HepG2 (cell line): ENCODE data around the gene METRN. TPM values are rescaled to one million over a fixed set of nuclear protein-coding genes. Genes with fewer than 3 reads are reported as not detected.

Experiments used
- ATAC-seq: fragments of 200-7000 bp; cut with Tn5 transposase; 3 replicates; pipeline ENCODE4 v1.9.1; 2020; ENCODE audit warnings: mild to moderate bottlenecking, moderate library complexity
- BruUV-seq: library from RNA; stranded (reverse); fragments of 400-500 nt; replicated peaks from 2 replicates; lab custom pipeline; 2021; lab: Mats Ljungman, UMichigan
- CTCF ChIA-PET: fragments of 300-600 bp; formaldehyde crosslinking; extraction: SDS; loops from one replicate; lab custom pipeline; 2021; ENCODE audit warnings: low total read pairs, inconsistent platforms, low intra/inter-chr PET ratio; lab: Yijun Ruan, JAX
- POLR2A ChIA-PET: fragments of 350-600 bp; sonication (Branson Sonifier 250); formaldehyde crosslinking; loops from one replicate; lab custom pipeline; 2020; ENCODE audit warnings: antibody characterized with exemption, inconsistent platforms; lab: Yijun Ruan, JAX
- DNase-seq: peaks from one replicate; pipeline ENCODE4 v3.0.0-alpha.2; 2015; ENCODE audit warnings: low spot score
- FAIRE-seq: peaks from 3 replicates; lab custom pipeline; 2011; peaks lifted over from hg19 to GRCh38; lab: Jason Lieb, UNC
- H2AFZ ChIP-seq: one replicate; pipeline ENCODE4 v1.6.1; 2011; ENCODE audit warnings: low read length, inconsistent platforms
- H3K27ac ChIP-seq: fragments of 300-600 bp; 3 replicates; pipeline ENCODE4 v1.8.0; 2011; ENCODE audit warnings: mixed run types, mild to moderate bottlenecking, mixed read lengths, low read length, inconsistent platforms; ENCODE audit not compliant: insufficient read depth; ENCODE audit errors: extremely low read length
- H3K27me3 ChIP-seq, 2 experiments: fragments of 200-600 bp in 1 of 2; 2 replicates in 1 of 2; 3 replicates in 1 of 2; pipeline versions ENCODE4 v1.6.0 to v1.8.0; 2011; ENCODE audit warnings: low read length in 2 of 2, mild to moderate bottlenecking in 2 of 2, moderate library complexity in 2 of 2, inconsistent platforms in 1 of 2; ENCODE audit not compliant: insufficient read depth in 2 of 2, control insufficient read depth in 1 of 2
- H3K36me3 ChIP-seq, 2 experiments: fragments of 200-600 bp in 1 of 2; replicated peaks in 1 of 2; 2 replicates in 1 of 2; 3 replicates in 1 of 2; pipeline versions ENCODE4 v1.5.1 to v1.8.0; 2011; ENCODE audit warnings: low read length in 2 of 2, inconsistent platforms in 1 of 2; ENCODE audit not compliant: insufficient read depth in 2 of 2, control insufficient read depth in 1 of 2
- H3K4me1 ChIP-seq: 2 replicates; pipeline ENCODE4 v1.5.1; 2012; ENCODE audit warnings: low read length, inconsistent platforms; ENCODE audit not compliant: insufficient read depth
- H3K4me2 ChIP-seq: 2 replicates; pipeline ENCODE4 v1.6.0; 2011; ENCODE audit warnings: low read depth, low read length, inconsistent platforms
- H3K4me3 ChIP-seq, 3 experiments: fragments of 200-600 bp in 1 of 3; sonication (generic), shearing (Covaris generic) in 1 of 3; replicated peaks in 1 of 3; 2 replicates each; pipeline ENCODE4 v1.5.1; 2011 to 2016; ENCODE audit warnings: low read length in 3 of 3, inconsistent platforms in 2 of 3, low read depth in 2 of 3, mild to moderate bottlenecking in 2 of 3, control low read depth in 1 of 3, mixed read lengths in 1 of 3; ENCODE audit not compliant: insufficient read depth in 1 of 3
- H3K79me2 ChIP-seq: one replicate; pipeline ENCODE4 v1.6.1; 2011; ENCODE audit warnings: low read length, inconsistent platforms; ENCODE audit not compliant: insufficient read depth
- H3K9ac ChIP-seq: 2 replicates; pipeline ENCODE4 v1.6.0; 2011; ENCODE audit warnings: mild to moderate bottlenecking, low read depth, low read length, inconsistent platforms; ENCODE audit not compliant: insufficient read depth
- H3K9me3 ChIP-seq: 2 replicates; pipeline ENCODE4 v1.5.1; 2012; ENCODE audit warnings: mild to moderate bottlenecking, low read length
- H4K20me1 ChIP-seq: 2 replicates; pipeline ENCODE4 v1.6.0; 2011; ENCODE audit warnings: inconsistent platforms, mild to moderate bottlenecking, low read length, moderate library complexity; ENCODE audit not compliant: insufficient read depth
- CC2D1A ChIP-seq: sonication (generic); formaldehyde crosslinking; IDR thresholded peaks from 2 replicates; pipeline ENCODE4 v1.8.1; 2023; ENCODE audit warnings: mild to moderate bottlenecking, missing genetic modification reagents
- SRSF9 ChIP-seq: fragments of 200-400 bp; formaldehyde crosslinking; IDR thresholded peaks from 2 replicates; pipeline ENCODE4 v1.6.1; 2018; ENCODE audit warnings: borderline replicate concordance, mild to moderate bottlenecking, low read depth, low read length; ENCODE audit not compliant: insufficient read depth, poor library complexity, severe bottlenecking
- THRA ChIP-seq: sonication (generic); formaldehyde crosslinking; IDR thresholded peaks from 2 replicates; pipeline ENCODE4 v1.4.0; 2020; ENCODE audit warnings: missing genetic modification reagents, borderline replicate concordance
- YY1 ChIP-seq: IDR thresholded peaks from 2 replicates; pipeline ENCODE4 v1.6.1; 2011; ENCODE audit warnings: low read length, low read depth, moderate library complexity, mild to moderate bottlenecking; ENCODE audit not compliant: insufficient read depth, insufficient replicate concordance
- ZBTB14 ChIP-seq: sonication (generic); formaldehyde crosslinking; IDR thresholded peaks from 2 replicates; pipeline ENCODE4 v1.4.0; 2020; ENCODE audit warnings: missing genetic modification reagents
- ZFY ChIP-seq: sonication (generic); formaldehyde crosslinking; IDR thresholded peaks from 2 replicates; pipeline ENCODE4 v1.4.0; 2020; ENCODE audit warnings: missing genetic modification reagents
- ZNF576 ChIP-seq: sonication (generic); formaldehyde crosslinking; IDR thresholded peaks from 2 replicates; pipeline ENCODE4 v1.4.0; 2020; ENCODE audit warnings: mild to moderate bottlenecking, missing genetic modification reagents
- WGBS: methylation state at CpG from one replicate; pipeline ENCODE4 v1.1.6; 2017; ENCODE audit warnings: low lambda C conversion rate; 5-methylcytosine and 5-hydroxymethylcytosine counted together
- in situ Hi-C: cut with HindIII; loops from 2 replicates; pipeline ENCODE4 v1.10.0; 2017; ENCODE audit warnings: low pct_unique_long_range_greater_than_20kb; ENCODE audit not compliant: extremely low pct_ligation_motif_present
- intact Hi-C: fragments of 100-400 bp; cut with micrococcal nuclease; formaldehyde crosslinking; loops from one replicate; pipeline ENCODE4 v1.10.0; 2022; ENCODE audit not compliant: unreplicated experiment
- polyA plus RNA-seq, 8 experiments: library from polyadenylated mRNA; depleted of rRNA in 3 of 8; stranded (reverse) in 7 of 8; unstranded in 1 of 8; fragments of >200 nt; fragmentation: Illumina TruSeq in 4 of 8; extraction: Trizol in 4 of 8; gene quantifications; 2 replicates each; pipeline versions ENCODE4 v1.2.1 to v1.2.3, GENCODE V29; 2011 to 2016; ENCODE audit warnings: low read depth in 4 of 8, missing spikeins in 1 of 8, mixed read lengths in 1 of 8; ENCODE audit not compliant: insufficient read depth in 1 of 8
- total RNA-seq, 5 experiments: library from RNA; depleted of rRNA; stranded (reverse); fragments of >200 nt; fragmentation: Illumina TruSeq; extraction: Trizol; gene quantifications; 2 replicates each; pipeline ENCODE4 v1.2.3, GENCODE V29; 2016; ENCODE audit warnings: low read depth in 1 of 5

METRN gene
- total and polyA plus RNA-seq, 2 of the 13 experiments (the other 11 are each of a cell fraction or from before 2014, with no cell fraction given), result 25.5 to 46.1 TPM

- BruUV-seq, result no TSS peak
- H3K79me2 ChIP-seq, result no peaks in the 10 kb centered on the region
- CTCF ChIA-PET, result no interaction called here
- peaks cover 3% of the 10 kb centered on the region; the same call in 1 of the 2 replicates for H4K20me1 ChIP-seq
- H3K4me3 ChIP-seq, result no peak overlapping the region
- no peak overlapping the region for H2AFZ ChIP-seq
- H3K27ac ChIP-seq, result no peak overlapping the region
- no peaks in the 10 kb centered on the region for H3K9me3 ChIP-seq
- DNase-seq (no peak), ATAC-seq (no peak), FAIRE-seq (no peak)
- POLR2A ChIA-PET, result no interaction called here
- WGBS, result 4% methylated on average over 5 of the region's 7 CpGs
- TF ChIP-seq ZBTB14 (CRISPR knock-in tag), result no peak
- no peak for TF ChIP-seq YY1
- no peak for TF ChIP-seq ZNF576 (CRISPR knock-in tag)
- TF ChIP-seq ZFY (CRISPR knock-in tag), result no peak
- no peak for TF ChIP-seq CC2D1A (CRISPR knock-in tag)
- TF ChIP-seq THRA (CRISPR knock-in tag), result no peak
- no peak for TF ChIP-seq SRSF9
- peaks cover 32 to 79% of the 10 kb centered on the region in 2 experiments for H3K27me3 ChIP-seq
- in situ Hi-C loops, result no loop called here
- no peak overlapping the region for H3K9ac ChIP-seq
- intact Hi-C loops, result no loop called here
- H3K36me3 ChIP-seq, result no peaks in the 10 kb centered on the region
- no peaks in the 10 kb centered on the region for H3K4me1 ChIP-seq
- H3K4me2 ChIP-seq, result no peak overlapping the region
Observed at GRCh38 chr16:704047-704446, 10.9 kb upstream of the METRN start.
